AG10803 (cell line): ENCODE data around the gene NPHP4.

ENCODE experiments used
- DNase-seq: peaks from one replicate; pipeline ENCODE4 v3.0.0; 2010; ENCODE audit warnings: low read depth
- H3K4me3 ChIP-seq: 2 replicates; pipeline ENCODE4 v1.5.1; 2011; ENCODE audit warnings: mild to moderate bottlenecking, low read length, control low read depth
- TF ChIP-seq, protein P1 (sequence below): conservative IDR thresholded peaks from 2 replicates; pipeline ENCODE4 v1.5.1; 2011; ENCODE audit warnings: mild to moderate bottlenecking, low read length, control low read depth, inconsistent platforms

The NPHP4 gene

DNA sequence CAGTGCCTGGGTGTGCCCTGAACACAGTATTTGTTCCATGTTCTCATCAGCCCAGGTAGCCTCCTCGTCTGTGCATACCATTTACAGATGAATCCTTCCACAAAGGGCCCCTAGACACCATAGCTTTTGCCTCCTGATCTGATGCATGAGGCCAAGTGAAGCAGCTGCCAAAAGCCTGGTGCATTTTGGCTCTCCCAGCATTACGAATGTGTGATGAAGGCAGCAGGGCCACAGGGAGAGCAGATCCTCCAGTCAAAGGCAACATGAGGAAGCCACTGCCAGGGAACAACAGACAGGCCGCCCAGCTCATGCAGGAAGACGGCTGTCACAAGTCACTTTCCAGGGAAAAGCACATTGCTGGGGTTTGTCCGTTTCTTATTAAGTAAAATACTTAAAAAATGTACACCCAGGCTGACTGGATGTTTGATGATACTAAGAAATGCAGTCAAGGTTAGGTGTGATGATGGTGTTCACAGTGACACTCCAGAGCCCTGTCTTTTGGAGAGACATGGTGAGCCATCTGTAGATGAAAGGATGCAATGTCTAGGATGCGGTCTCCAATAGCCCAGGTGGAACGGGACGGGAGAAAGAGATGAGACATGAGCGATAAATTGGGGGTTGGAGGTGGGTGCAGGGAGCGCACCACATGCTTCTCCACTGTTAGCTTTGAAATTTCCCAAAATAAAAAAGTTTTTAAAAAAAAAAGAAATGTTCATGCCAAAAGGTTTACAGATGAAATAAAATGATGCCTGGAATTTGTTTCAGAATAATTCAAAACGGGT lies 48.7 kb downstream of the NPHP4 start:
- no peak for DNase-seq
- TF ChIP-seq, protein P1, sequence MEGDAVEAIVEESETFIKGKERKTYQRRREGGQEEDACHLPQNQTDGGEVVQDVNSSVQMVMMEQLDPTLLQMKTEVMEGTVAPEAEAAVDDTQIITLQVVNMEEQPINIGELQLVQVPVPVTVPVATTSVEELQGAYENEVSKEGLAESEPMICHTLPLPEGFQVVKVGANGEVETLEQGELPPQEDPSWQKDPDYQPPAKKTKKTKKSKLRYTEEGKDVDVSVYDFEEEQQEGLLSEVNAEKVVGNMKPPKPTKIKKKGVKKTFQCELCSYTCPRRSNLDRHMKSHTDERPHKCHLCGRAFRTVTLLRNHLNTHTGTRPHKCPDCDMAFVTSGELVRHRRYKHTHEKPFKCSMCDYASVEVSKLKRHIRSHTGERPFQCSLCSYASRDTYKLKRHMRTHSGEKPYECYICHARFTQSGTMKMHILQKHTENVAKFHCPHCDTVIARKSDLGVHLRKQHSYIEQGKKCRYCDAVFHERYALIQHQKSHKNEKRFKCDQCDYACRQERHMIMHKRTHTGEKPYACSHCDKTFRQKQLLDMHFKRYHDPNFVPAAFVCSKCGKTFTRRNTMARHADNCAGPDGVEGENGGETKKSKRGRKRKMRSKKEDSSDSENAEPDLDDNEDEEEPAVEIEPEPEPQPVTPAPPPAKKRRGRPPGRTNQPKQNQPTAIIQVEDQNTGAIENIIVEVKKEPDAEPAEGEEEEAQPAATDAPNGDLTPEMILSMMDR = no peak
- H3K4me3 ChIP-seq = no peak overlapping the region

- no peak for DNase-seq
- no peak overlapping the region for H3K4me3 ChIP-seq
- TF ChIP-seq, protein P1 = no peak
Measured at GRCh38 chr1:5941671-5942070, 50.6 kb downstream of the NPHP4 start.

- TF ChIP-seq, protein P1 = no peak
- no peak for DNase-seq
- H3K4me3 ChIP-seq = no peak overlapping the region
Measured at GRCh38 chr1:5940723-5941407, 51.4 kb downstream of the NPHP4 start.

DNA sequence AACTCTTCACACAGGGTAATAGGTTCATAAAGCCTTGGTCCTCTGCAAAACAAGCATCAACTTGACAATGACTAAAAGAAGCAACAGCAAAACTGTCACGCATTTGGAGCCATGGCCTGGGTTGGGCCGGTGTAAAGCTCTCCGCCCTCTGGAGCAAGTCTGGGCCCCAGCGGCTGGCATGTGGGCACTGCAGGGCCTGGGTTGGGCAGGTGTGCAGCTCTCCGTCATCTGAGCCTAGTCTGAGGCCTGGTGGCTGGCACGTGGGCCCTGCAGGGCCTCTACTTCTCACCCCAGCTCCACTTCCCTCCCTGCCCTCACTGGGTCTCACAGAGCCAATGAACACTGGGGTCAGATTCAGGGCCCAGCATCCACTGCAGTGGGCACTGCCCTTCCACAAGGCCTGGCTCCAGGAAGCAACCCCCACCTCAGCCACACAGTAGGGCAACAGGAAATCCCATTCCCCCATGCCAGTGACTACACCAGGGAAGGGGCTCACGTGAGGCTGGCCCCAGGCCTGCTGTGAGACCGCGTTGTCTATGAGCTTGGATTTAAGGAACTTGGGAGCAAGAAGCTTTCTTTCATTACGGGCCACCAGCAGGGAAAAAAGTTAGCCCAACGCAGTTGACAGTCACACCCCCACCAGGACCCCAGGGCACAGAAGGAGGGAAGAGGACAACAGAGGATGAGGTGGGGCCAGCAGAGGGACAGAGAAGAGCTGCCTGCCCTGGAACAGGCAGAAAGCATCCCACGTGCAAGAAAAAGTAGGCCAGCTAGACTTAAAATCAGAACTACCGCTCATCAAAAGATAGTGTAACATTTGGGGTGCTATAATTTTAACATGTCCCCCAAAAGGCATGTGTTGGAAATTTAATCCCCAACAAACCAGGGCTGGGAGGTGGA lies 52.7 kb downstream of the NPHP4 start:
- H3K4me3 ChIP-seq = no peak overlapping the region
- no peak for DNase-seq
- TF ChIP-seq, protein P1 = no peak

DNA sequence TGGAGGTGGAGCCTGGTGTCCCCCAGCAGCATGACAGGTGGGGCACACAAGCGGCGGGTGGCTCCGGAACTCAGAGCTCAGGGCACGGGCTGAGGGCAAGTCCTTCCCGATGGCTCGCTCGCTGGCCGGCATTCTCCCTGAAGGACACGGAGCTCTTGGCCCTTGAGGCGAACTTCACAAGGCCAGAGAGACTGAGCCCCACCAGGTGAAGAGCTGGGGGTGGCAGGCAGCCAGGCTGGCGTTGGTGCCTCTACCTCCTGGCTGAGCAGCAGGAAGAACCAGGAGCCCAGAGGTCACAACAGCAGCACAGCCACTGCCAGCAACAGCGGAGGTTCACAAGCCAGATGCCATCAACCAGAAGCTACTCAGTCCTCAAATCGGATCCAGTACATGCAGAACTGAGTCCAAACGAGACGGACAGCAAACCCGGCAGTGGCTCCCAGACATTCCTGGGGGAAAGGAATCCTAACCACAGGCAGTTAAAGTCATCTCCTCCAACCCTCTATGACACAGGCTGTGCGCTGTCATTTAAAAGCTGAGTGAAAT lies 54.1 kb downstream of the NPHP4 start:
- DNase-seq = peak; percentile 91
- peak overlapping the region; percentile 24 for H3K4me3 ChIP-seq
- TF ChIP-seq, protein P1 = no peak

DNA sequence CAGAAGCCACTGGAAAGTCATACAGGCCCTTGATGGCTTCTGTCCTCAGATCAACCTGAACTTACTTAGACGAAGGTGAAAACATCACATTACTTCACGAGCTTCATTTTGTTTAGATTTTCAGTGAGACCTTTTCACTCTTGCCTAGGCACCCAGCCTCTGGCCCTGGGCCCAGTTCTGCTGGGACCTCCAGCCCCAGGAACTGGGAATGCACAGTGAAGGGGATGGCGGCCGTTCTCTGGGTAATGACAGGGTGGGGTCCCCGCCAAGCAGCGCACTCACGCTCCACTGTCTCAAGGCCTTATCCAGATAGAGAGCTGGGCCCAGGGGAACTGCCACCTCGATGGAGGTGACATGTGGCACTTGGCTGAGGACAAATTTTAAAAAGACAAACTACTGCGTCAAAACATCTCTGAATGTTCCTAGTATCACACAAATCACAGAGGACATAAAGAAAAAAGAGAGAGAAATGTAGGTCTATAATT lies 54.8 kb downstream of the NPHP4 start:
- H3K4me3 ChIP-seq = no peak overlapping the region
- TF ChIP-seq, protein P1 = no peak
- DNase-seq = no peak
